Measurements from ENCODE around the gene PUM2.

Gene PUM2

DNA sequence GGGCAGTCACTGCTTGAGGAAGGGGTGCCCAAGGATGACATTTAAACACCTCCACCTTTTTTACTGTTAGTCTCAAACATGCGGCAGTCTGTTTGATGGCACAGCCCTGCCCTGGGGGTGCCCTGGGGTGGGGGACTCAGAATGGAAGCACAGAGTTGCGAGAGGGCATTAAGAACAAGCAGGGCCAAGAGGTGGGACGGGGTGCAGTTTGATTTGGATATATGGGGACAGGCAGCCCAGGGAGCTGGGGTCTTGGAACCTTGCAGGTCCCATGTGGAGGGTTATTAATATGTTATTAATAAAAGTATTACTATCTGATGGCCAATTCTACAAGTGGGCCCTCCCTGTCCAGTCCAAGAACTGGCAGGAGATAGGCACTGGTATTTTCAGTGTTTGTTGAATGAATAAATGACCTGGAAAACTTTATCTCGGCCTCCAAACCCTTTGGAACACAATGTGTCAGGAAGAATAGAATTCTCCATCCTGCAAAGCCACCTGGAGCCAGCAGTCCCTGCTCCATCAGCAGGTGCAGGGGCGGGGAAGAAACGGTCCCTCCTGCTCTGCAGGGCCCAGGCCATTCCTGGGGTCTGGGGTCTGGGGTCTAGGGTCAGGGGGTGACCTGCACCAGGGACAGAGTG lies 150.9 kb downstream of the PUM2 start:
- no peak for DNase-seq (ENCODE audit: low read depth in 3 of 3)

DNA sequence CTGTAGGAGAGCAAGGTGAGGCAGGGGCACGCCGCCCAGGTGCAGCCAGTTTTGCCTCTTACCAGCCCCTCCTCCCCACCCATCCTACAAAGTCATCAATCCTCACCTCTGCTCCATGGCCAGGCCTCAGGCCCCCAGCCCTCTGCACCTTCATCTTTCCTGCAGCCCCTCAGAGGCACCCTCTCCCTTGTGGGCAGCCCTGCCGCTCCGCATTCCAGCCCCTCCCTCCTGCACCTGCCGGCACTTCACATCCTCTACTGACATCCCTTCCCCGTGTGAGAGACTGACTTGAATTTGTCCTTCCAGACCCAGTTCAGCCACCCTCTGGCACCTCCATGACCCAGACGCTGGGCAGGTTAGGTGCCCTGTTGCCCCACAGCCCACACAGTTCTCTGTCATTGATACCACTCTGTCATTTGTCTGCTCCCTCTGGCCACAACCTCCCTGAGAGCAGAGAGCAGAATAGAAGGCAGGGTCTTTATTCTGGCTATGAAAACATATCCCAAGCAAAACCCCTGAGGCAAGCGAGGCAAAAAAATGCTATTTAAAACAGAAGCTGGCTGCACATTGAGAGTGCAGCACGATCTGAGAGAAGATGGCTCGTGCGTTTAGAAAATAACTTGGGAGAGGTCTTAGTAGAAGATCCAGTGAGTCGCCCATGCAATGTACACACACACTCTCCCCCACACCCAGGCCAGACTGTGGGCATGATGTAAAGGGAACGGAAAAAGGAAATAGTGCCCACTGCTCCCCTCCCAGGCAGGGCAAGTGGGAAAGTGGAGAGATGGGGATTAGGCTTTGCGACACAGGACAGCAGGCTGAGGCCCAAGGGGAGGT lies 151.6 kb downstream of the PUM2 start:
- DNase-seq (ENCODE audit: low read depth in 3 of 3): no peak

Measured in stimulated activated CD4-positive, alpha-beta T cell treated with anti-CD3 and anti-CD28 coated beads, TNF-alpha, amount 100 ng/mL, for 48 hours (primary cell).